HG02970 (cell line): Measurements from ENCODE around the gene MGLL.

ENCODE experiments used
- ATAC-seq: cut with Tn5 transposase; IDR thresholded peaks from one replicate; pipeline ENCODE4 v1.9.1; 2021; ENCODE audit warnings: mild to moderate bottlenecking, moderate library complexity, moderate number of reproducible peaks; ENCODE audit not compliant: unreplicated experiment, low FRiP score

The MGLL gene

DNA sequence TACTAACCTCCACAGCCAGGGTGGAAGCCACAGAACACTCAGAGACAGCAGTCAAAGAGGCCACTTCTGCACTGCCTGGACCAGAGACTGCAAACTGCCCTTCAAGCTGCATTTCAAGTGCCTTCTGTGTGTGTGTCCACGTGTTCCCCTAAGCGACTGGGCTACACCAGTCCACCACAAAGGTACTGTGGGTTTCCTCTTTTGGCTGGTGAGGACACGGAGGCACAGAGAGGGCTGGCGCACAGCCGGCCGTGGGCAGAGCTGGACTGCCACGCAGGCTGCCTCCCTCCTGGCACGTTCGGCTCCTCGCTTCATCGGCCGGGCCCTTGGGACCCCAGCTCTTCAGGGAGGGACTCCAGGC is 60.9 kb downstream of the MGLL start:
- no peak for ATAC-seq

DNA sequence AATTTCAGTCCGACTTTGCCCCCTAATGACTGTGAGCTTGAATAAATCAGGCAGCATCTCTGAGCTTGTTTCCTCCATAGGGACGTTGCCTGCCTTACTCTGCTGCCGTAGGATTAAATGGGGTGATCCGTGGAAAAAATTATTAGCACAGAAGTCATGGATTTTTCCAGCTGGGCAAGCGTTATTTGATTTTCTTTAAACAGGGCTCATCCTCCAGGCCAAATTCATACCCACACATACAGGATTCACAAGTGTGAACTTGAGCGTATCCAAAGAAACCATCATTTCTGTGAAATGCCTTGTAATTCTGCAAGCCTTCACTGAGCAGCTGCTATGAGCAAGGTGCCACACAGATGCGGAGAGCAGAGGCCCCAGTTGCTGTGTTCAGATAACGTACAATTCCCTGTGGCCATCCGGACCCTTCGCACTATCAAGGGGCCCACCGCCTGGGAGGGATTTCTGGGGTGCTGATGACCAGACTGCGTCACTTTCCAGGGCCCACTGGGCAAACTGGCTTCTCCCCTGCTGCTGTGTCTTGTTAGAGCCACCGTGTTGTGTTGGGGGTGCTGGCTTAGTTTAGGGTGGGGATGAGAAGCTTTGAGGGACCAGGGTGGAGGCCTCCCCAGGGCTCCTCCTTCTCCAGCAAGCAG is 61.4 kb downstream of the MGLL start:
- no peak for ATAC-seq

DNA sequence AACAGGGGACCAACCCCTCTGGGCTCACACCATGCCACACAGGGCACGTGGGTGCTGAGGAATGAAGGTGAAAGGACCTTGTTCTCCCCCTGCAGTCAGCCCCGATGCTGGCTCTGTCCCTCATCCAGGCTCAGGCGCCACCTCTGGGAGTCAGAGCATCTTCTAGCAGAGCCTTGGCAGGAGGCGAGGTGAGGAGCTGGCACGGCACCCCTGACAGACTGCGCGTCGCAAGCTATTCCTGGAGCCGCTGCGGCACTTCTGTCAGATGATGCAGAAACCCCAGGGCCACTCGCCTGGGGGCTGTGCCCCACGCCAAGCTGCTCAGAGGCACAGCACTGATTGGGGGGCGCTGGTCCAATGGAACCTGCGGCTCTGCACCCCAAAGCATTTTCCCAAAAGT is 62.0 kb downstream of the MGLL start:
- ATAC-seq: no peak

DNA sequence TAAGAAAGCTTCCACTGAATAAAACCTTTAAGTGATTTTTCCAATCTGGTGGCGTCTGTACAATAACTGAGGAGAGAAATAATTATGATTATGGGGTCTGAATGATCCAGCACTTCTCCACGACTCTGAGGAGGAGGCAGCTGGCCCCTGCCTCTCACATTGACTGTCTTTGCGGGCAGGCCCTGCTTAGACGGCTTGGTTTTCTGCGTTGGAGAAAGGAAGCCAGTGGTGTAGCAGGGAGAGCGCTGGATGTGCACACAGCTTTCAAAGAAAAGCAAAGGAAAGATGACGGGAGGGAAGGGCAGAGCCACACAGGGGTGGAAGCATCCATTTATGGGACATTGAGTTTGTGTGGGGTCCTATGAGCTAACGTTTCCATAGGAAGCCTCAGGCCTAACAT is 62.5 kb downstream of the MGLL start:
- no peak for ATAC-seq

DNA sequence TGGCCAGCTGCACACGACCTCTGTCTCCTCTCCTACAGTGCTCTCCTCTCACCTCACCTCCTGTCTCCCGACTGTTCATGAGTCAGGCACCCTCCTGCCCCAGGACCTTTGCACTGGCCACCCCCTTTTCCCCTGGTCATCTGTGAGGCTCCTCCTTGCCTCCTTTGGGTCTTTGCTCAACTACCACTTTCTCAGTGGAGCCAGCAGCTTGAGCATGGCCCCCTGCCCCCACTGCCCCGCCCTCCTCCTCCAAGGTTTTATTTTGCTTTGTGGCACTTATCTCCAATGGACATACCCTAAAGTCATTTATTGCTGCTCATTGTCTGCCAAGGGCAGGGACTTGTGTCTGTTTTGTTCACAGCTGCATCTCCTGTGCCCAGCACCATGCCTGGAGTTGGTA is 64.3 kb downstream of the MGLL start:
- ATAC-seq: no peak

DNA sequence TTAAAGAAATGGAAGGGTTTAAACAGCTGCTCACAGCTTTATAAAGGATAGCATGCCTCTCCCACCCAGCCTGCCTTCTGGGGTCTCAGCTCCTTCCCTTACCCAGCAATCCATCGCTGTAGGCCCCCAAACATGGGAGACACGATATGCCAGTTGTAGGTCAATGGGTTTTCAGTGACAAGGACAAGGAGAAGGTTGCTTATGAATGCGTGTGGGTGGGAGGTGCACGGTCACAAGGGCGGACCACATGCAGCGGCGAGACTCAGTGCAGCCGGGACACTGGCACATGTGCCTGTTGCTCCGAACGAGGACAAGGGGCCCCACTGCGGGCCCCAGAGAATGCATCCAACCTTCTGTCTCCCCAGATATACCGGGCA is 67.0 kb downstream of the MGLL start:
- no peak for ATAC-seq

DNA sequence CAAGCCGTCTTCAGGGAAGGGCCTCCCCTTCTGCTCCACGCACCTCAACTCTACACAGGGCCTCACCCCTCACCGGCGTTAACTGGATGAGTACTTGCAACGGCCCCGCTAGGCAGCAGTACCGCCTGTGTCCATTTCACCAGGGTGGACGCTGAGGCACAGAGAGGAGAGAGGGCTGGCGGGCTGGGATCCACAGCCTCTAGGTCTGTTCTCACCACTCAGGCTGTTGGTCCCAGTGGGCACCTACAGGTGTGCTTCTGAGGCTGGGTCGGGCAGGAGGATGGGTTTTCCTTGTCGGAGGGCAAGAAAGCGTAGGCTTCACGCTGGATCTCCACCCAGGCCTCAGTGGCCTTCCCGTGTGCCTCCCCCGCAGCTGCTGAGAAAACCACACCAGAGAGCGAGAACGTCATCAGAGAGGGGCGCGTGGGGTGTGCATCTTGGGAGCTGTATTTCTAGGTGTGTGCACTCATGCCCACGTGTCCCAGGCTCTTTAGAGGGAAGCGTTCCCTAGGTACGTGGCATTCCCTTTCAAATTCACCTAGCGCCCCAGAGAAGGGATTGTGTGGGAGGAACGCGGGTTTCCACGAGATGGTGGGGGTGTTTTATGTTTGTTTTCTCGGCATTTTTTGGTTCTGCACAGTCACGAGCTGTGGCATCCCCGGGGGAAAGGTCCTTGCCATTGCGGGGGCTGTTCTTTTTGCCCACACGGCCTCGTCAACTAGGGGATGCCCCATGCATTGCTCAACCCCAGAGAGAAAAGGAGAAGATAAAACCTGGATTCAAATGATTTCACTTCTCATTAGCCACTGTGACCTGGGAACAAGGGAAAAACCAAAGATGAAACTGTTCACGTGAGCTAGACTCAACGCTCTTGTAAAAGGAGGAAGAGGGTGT is 67.7 kb downstream of the MGLL start:
- ATAC-seq: no peak

DNA sequence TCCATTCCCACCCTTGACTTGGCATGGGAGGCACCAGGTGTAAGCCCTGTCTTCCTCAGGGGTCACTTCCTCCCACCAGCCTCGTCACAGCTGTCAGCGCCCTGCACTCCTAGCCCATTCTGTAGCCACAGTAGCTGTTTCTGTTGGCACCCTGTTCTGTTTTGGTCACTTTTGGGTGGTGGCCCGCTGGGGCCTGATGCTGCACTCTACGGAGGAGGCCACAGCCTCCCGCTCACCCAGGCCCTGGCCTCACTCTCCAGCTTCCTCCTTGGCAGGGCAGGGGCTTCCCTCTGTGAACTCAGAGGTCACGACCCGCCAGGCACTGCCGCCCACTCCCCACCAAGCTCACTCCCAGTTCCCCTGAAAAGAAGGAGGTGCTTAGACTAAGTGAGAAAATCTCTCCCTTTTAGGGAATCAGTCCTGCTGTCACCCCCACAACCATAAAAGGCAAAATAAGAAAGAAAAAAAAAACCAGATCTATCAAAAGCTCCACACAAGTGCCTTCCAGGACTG is 68.4 kb downstream of the MGLL start:
- no peak for ATAC-seq

DNA sequence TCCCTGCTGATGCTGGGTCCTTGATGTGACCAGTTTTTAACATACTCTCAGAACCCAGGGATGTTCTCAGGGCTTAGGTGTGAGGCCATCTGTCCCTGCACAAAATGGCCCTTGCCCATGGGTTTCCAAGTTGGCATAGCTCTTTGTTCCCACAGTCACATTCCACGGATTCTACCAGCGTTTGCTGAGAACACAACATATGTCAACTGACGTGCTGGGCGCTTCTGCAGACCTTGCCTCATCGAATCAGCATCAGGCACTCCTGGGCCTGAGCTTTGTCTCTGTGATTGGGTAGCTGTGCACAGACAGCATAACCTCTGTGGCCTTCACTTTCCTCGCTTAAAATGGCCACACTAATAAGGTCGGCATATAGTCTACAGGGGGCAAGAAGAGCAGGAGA is 69.0 kb downstream of the MGLL start:
- ATAC-seq: no peak

DNA sequence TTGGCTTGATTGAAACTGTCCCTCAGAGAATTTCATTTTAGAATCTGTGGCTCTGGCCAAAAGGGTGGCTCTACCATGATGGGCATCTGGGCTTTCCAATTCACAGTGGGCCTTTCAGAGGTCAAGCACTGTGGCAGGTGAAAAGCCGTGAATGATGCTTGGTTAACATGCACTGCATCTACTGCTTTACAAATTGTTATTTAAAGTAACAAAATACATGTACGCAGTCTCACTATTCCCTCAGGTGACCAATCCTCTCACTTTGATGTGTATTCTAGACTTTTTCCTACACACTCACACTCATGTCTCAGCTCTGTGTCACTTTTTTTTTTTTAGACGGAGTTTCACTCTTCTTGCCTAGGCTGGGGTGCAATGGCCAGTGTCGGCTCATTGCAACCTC is 70.5 kb downstream of the MGLL start:
- no peak for ATAC-seq

DNA sequence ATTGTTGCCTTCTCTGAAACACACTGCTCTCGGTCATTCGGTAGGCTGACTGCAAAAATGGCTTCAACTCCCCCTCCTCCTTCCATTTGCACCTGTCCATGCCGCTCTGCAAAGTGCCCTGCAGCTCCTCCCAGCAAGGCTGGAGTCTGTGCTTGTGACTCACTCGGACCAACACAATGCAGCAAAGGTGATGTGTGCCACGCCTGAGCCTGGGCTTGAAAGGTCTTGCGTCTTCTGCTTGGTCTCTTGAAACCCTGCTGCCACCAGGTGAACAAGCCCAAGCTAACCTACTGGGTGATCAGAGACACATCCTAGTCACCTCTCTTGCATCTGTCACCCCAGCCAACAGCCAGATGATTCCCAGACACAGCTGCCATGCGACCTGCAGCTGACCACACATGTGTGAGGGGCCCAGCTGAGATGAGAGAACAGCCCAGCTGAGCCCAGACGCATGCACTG is 71.1 kb downstream of the MGLL start:
- no peak for ATAC-seq

DNA sequence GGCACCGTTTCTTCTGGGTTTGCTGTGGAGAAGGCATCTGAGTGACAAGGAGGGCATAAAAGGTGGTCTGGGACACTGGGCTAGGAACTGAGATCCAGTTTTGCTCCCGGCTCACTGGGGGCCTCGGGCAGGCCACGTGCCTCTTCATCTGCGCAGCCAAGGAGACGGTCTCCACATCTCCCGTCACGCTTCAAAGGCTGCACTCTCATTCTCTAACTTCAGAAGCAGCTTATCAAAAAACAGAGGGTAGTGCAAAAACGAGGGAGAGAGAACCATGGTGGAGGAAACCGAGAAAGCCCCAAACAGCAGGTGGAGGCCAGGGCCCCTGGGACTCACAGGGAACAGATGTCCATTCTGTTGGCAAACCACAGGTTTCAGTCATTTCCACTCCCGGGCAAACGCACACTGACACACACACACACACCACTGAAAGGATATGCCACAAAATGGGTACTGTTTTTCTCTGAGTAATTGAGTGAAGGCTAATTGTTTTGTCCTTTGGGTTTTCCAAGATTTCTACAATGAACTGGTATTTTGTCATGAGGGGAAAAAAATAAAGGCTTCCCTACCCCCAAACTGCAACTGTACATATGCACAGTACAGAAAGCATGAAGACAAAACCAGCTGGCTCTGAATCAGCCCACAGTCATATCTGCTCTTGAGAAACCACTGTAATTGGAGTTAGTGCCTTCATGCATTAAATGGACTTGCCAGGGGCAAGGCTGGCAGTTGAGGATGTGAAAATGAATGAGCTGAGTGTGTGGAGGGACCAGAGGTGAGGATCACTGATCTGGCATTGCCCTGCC is 71.9 kb downstream of the MGLL start:
- peak; percentile 41 for ATAC-seq

DNA sequence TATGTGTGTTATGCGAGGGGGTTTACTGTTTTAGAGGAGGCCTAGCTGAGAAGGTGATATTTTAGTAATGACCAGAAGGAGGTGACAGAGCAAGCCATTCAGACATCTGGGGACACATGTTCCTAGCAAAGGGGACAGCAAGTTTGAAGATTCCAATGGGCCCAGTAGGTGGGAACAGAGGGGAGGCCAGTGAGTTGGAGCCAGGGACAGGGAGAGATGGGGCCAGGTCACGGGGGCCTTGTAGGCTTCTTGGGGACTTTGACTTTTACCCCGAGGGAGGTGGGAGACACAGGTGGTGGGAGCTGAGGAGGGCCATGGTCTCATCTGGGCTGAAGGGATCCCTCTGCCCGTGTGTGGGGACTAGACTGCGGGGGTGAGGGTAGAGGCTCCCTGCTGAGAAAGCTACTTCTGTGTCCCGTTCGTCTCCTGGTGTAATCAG is 72.5 kb downstream of the MGLL start:
- ATAC-seq: no peak

DNA sequence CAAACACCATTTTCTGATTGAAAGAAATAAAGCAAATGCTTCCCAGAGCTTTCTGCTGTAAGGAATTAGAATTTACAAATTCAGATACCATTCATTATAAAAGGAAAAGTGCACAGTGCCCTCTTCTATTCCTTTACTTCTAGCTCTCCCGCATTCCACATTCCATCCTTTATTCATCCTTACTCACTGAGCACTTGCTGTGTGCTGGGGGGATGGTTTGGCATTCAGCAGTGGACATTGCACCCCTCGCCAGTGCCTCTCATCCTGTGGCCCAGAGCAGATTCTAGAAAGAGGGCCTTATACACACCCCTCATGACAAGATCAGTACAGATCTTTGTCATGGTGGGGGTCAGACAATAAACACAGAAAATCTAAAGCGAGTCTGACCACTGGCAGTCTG is 73.0 kb downstream of the MGLL start:
- no peak for ATAC-seq

DNA sequence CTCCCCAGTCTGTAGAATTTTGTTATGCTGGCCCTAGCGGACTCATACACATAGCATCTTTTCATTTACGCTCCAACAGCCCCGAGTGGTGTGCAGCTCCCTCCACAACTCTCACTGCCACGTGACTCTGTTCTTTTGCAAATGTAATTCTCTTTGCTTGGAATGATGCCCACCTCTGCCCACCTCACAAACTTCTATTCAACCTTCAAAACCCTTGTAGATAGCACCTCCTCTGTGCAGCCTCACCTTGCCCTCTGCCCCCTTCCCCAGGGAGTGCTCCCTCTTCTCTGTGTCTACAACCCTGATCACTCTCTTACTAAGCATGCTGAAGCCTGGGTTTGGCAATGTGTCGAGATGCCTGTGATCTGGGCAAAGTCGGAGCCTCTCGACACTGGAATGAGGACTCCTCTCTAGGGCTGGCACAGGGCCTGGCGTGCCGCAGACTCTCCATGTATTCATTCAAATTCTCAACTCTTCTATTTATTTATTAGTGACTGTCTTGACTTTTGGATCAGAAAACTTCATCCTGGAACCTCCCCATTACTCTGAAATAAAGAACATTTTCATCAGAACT is 73.5 kb downstream of the MGLL start:
- ATAC-seq: no peak

DNA sequence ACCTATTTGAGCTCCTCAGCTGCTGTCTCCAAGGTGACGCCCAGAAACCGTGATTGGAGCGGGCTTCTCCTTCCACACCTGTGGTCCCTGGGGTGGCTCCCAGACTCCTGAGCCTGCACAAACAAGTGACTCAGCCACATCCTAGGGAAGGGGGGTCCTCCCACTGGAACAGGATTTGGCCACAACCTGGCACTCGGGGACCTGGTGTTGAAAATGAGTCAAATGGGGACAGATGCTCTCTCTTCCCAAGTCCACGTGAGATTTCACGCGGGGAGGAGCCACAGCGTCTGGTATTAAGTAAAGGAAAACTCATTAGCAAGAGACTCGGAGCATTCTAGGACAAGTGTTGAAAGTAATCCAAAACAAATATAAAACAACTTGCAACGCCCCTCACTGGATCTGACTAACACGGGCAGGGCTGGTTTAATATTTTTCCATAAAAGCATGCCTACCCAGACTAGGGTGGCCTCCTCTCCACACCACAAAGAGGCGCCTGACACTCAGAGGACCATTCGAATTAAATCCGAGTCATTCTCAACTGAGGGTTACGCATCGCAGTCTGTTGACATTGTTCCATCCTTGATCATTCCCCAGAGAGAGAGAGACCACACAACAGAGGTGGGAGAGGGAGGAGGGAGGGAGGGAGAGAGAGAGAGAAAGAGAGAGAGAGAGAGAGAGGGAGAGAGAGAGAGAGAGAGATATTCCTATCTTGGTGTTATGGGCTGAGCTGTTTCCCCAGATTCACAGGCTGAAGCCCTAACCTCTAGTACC is 74.4 kb downstream of the MGLL start:
- ATAC-seq: no peak

DNA sequence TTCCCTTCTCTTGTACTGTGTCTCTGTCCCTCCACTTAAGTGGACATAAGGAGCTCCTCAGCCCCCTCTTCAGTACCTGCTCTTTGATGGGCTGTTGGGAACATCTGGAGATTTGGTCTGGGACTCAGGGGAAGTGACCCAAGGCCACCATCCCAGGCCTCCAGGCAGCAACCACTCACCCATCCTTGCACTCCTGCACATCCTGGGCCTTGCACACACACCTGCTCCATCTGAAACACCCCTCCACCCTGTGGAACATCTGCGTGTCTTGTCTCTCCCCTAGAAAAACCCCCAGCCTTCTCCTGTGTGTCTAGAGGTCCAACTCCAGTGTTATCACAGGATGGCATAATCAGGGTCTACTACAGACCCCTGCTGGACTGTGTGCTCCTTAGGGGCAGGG is 75.2 kb downstream of the MGLL start:
- no peak for ATAC-seq

DNA sequence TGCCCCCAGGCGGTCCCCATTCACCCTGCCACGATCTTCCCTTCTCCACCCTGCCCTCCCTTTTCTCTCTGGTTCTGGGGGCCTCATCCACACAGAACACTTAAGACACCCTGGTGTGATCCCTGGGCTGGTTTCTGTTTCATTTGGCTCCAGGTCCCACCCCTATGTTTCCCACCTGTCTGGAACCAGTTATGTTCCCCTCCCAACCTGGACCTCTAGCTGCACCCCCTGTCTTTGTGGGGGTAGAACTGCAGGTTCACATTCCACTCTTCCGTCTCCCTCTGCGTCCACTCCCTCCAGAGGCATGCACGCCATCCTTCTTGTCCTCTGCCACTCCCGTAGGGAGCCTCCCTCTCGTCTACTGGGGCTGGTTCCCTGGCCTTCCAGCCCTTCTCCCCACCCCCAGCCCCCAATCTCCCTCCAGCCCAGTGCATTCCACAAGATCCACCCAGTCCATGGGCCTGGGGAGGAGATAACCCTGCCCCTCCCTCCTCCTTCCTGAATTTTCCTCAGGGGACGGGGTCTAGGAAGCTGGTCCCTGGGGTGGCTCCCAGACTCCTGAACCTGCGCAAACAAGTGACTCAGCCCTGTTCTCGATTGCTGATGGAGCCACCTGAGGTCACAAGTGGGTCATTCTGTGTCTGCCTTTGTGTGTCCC is 75.8 kb downstream of the MGLL start:
- ATAC-seq: no peak

DNA sequence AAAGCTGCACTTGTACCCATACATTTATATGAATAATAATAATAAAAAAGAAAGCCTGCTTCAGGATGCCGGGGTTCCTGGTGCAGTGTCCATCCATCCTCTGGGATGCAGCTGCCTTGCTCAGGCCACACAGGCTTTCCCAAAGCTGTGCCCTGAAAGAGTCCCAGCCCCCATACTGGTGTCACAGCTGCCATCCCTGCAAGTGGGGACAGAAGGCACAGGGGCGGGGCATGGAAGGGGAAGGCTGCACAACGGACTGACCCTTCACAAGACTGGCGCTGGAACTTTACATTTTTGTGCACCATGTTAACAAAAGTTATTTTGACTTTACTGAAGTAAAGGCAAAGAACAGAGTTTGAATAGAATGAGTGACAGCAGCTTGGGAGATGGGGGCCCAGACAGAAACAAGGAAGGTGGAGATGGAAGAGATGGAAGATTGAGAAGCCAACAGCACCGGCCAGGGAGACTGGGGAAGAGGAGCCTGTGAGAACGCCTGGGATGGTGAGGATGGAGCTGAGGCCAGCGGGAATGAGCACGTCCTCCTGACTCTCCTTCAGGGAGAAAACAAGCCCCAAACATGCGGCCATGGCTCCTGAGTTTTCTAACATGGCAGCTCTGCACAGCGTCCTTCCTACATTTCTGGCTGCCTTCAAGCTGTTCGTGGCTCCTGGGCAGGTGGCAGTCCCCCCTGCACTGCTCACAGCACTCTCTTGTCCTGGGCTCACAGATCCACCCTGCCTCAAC is 76.5 kb downstream of the MGLL start:
- no peak for ATAC-seq
